Peyer's patch (tissue), 4 donors: ENCODE results near the gene PPM1J.

Experiments used
- CTCF ChIP-seq, 6 experiments: fragments of 450-650 bp in 4 of 6; fragments of 200-600 bp in 2 of 6; sonication (generic) in 1 of 6; IDR thresholded peaks; one replicate each; pipeline ENCODE4 v1.5.1; 2017 to 2019; ENCODE audit warnings: antibody characterized with exemption in 6 of 6, mild to moderate bottlenecking in 3 of 6, moderate library complexity in 1 of 6
- POLR2A ChIP-seq, 2 donors: fragments of 450-650 bp; IDR thresholded peaks; one replicate each; pipeline ENCODE4 v1.5.1; 2017; ENCODE audit warnings: antibody characterized with exemption in 2 of 2, mild to moderate bottlenecking in 2 of 2, moderate library complexity in 2 of 2

- peak in 2 of 6 experiments; percentile 6 to 10 for TF ChIP-seq CTCF (IDR thresholded peaks at IDR 0.05)
- TF ChIP-seq POLR2A (IDR thresholded peaks at IDR 0.05): peak; percentile 10 to 56
Measured at GRCh38 chr1:112698366-112699310, 16.5 kb downstream of the PPM1J start.
